Hematopoietic multipotent progenitor cell treated with erythropoietin and hydrocortisone succinate and interleukin-3 and kit ligand, for 6 days (in vitro differentiated cells): ENCODE results near the gene TRPM7.
"Not testable (repeated sequence)": the region's sequence is repeated elsewhere in the genome, so short reads cannot be mapped to it uniquely, and the experiment has no call there.

ENCODE experiments used
- DNase-seq: peaks from one replicate; pipeline ENCODE4 v3.0.0-alpha.2; 2015

TRPM7 gene

GRCh38 chr15:50686469-50687301 is at the start of gene TRPM7:
Gene TRPM7, minus strand, starts transcription at chr15:50686797. Its CDS starts 264 bp downstream, at chr15:50686533.
- DNase-seq = peak; percentile 93

DNA sequence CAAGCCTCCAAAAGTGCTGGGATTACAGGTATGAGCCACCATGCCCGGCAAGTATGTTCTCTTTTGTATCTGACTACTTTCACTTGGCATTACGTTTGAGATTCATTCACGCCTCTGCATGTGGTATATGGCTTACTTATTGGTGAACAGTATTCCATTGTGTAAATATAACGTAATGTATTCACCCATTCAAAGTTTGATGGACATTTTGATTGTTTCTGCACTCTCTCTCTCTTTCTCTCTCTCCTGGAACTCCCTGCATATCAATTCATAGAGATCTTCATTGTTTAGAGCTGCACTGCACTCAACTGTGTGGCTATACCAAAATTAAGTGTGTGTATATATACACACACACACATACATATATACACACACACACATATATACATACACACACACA is 48.6 kb upstream of the TRPM7 start:
- DNase-seq = no peak

DNA sequence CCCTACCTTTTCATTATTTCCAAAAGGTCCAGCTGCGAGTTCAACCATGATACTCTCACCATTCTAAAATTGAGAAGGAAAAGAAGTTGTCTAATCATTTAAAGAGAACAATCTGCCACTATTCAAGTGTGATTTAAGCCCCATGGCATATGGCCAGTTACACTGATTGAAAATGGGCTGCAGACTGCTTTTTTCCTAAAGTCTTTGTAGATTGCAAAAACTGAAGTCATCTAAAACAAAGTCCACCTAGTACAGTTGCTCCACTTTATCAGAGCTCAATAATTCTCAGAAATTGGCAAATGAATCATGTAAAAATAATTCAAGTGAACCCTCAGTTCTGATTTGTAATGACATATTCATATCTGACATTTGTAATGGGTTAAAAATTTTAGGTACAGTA is 39.7 kb upstream of the TRPM7 start:
- DNase-seq = no peak

DNA sequence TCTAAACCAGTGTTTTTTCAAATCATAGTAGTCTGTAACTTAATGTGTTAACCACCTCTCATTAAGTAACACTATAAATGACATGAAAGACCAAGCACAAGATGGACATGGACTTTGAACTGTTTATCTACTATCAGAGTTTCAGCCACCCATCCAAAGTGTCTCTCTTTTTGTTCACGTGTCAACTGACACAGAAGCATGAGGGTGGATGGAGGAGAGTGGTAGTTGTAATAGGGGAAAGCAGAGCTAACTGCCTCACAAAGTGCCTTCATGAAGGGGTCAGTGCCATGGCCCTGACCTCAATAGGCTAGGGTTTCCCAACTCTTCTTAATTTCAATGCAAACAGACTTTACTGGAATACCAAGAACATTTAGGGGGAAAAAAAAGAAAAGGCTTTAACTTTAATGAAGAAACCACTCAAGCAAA is 32.1 kb upstream of the TRPM7 start:
- DNase-seq = no peak

DNA sequence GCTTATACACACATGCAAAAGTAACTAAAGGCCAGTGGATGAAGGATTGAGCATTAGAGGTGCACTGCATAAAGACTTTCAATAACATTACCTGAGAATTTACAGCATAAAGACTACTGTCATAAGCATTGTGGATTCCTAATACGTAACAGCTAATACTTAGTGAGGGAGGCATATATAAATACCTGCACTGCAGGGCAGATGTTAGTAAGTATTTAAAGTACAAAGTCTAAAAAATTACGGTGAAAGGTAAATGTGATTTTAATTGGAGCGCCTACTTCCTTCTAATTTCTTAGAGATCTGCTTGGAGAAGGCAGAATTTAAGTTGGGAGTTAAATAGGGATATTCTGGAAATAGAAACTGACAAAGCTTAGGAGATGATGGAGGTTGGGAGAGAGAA is 25.4 kb upstream of the TRPM7 start:
- no peak for DNase-seq

DNA sequence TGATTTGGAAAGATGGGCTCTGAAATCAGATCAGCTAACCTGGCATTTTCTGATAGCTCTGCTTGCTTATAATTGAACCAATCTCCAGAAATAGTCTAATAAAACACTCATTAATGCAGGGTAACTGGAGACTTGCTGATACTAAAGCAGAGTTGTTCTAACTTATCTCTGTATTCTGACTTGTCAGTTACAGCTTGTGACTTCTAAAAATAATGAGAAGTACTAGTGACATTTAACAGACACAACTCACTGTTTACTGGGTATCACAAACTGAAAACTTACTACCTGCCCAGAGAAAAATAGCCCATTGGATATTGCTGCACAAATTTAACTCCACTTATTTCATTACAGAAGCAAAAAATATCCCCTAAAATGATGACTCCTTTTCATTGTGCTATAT is 24.0 kb upstream of the TRPM7 start:
- DNase-seq = no peak

GRCh38 chr15:50707878-50708427 is 21.4 kb upstream of the TRPM7 start:
- no peak for DNase-seq

- DNase-seq = no peak
Measured at GRCh38 chr15:50702762-50703334, 16.3 kb upstream of the TRPM7 start.

GRCh38 chr15:50698101-50698500 is 11.5 kb upstream of the TRPM7 start:
- no peak for DNase-seq

DNA sequence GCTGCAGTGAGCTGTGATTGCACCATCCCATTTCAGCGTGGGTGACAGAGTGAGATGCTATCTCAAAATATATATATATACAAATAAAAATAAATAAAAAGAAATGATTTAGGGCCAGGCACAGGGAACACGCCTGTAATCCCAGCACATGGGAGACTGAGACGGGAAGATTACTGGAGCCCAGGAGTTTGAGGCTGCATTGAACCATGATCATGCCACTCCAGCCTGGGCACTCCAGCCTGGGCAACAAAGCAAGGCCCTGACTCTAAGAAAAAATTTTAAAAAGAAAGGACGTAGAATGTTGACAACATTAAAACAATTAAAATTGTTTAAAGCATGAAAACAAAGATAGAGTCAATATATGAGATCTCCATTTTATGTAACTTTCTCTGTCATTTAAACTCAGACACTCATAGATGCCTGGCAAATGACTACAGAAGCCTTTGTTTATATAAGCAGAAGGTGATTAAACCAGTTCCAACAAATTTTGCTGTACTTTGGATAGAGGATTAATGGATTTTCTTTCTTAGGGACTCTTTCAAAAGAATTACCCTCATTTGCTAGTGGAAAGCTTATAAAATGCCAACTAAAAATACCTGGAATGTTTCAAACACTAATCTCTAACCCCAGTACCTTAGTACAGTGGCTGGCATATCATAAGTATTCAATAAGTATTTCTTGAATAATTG is 10.7 kb upstream of the TRPM7 start:
- no peak for DNase-seq

DNA sequence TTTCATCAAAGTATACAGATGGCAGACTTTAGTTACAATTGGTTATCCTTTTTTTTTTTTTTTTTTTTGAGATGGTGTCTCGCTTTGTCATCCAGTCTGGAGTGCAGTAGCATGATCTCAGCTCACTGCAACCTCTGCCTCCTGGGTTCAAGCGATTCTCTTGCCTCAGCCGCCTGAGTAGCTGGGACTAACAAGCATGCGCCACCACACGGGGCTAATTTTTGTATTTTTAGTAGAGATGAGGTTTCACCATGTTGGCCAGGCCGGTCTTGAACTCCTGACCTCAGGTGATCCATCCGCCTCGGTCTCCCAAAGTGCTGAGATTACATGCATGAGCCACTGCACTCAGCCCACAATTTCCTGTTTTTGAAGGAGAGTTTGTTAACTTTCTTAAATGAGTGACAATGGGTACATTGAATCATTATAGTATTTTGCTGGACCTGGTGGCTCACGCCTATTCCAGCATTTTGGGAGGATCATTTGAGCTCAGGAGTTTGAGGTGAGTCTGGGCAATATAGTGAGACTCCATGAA is 8.1 kb upstream of the TRPM7 start:
- not testable (repeated sequence) for DNase-seq

DNA sequence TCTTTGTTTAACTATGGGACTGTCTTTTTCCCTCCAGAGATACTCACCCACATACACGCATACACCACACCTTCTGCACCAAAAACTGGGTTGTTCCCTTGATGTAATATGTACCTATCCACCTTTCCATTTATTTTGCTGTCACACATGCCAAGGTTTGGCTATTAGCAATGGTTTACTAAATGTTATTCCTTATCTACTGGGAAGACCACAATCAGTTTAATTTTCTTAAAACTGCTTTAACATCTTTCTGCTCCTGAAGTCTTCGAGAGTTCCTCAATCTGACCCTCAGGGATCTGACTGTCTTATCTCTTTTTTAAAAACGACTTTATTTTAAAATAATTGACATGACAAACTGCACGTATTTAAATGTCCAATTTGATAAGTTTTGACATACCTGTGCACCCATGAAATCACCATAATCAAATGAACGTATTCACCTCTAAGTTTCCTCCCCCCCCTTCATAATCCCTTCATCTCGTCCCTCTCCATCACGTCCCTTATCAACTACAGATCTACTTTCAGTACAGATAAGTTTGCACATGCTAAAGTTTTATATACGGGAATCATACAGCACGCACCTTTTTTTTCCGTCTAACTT is 805 bp upstream of the TRPM7 start:
- DNase-seq = no peak

GRCh38 chr15:50685976-50686468 is 575 bp downstream of the TRPM7 start:
- peak; percentile 84 for DNase-seq

- DNase-seq = no peak
Measured at GRCh38 chr15:50685191-50685975, 1.2 kb downstream of the TRPM7 start.

DNA sequence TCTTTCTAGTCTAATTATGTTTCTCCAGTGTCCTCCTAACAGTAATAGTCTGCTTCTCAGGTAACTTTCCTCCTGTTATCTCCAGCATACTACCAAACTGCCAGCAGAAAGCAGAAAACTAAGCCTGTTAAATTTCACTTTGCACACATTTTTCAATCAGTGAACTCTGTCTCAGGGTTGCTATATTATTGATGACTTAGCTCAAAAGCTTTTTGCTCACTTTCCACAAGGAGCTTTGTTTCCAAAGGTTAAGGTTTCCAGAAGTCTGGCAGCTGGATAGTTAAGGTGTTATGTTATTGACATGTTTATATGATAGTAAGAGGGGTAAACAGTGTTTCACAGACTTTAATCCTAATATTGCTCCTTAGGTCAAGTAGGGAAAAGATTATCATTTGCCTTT is 5.1 kb downstream of the TRPM7 start:
- no peak for DNase-seq

GRCh38 chr15:50676799-50677483 is 9.7 kb downstream of the TRPM7 start:
- peak; percentile 26 for DNase-seq

DNA sequence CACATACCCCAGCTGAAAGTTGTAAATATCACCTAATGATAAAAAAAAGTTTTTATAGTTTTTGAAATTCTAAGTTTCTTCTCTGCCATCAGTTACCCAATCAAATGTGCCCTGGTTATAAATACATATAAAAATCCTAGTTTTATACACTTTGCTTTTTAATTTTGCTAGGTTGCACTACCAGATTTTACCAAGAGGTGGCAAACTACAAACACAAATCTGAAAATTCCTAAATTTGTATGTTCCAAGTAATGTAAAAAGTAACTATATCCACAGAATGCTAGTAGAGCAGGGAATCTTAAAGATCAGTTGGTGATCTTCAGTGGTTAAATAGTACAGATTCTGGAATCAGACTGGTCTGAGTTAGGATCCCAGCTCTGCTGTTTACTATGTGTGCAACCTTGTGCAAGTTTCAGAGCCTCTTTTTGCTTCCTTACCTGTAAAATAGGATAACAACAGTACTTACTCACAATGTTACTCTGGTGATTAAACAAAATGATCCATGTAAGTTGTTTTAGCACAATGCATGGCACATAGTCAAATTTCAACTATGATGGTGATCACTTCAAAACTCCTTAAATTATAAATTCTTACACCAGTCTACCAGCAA is 11.0 kb downstream of the TRPM7 start:
- peak; percentile 42 for DNase-seq

DNA sequence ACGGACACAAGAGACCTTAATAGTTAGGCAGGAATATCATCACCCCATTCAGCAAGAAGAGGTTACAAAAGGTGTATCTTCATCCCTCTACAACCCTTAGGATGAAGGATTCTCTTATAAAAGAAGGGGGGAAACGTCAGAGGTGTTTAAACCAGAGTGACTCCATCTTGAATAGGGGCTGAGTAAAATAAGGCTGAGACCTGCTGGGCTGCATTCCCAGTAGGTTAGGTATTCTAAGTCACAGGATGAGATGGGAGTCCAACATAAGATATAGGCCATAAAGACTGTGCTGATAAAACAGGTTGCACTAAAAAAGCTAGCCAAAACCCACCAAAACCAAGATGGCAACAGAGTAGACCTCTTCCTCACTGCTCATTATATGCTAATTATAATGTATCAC is 16.5 kb downstream of the TRPM7 start:
- DNase-seq = no peak

GRCh38 chr15:50669611-50670010 is 17.0 kb downstream of the TRPM7 start:
- DNase-seq = no peak

GRCh38 chr15:50665938-50666337 is 20.7 kb downstream of the TRPM7 start:
- no peak for DNase-seq

DNA sequence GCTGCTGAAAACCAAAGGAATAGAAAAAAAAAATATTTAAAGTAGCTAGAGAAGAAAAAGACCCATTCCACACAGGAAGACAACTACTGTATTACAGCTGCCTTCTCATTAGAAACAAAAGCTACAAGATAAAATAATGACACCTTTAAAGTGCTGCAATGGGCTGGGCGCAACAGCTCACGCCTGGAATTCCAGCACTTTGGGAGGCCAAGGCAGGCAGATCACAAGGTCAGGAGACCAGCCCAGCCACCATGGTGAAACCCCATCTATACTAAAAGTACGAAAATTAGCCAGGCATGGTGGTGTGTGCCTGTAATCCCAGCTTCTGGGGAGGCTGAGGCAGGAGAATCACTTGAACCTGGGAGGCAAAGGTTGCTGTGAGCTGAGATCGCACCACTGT is 31.0 kb downstream of the TRPM7 start:
- DNase-seq = no peak
